HEK293 (cell line): Measurements from ENCODE around the gene PRMT1.
A peak's percentile ranks its signal among the peaks of the same experiment; 100 is the strongest.

Source experiments
- CTCF ChIA-PET: fragments of 350-600 bp; formaldehyde crosslinking; extraction: SDS; loops from one replicate; lab custom pipeline; 2021; ENCODE audit warnings: antibody characterized with exemption; lab: Yijun Ruan, JAX
- POLR2A ChIA-PET: fragments of 300-600 bp; formaldehyde crosslinking; extraction: SDS; loops from one replicate; lab custom pipeline; 2020; ENCODE audit warnings: antibody characterized with exemption, inconsistent platforms; lab: Yijun Ruan, JAX
- H3K27ac ChIP-seq: fragments of 200-500 bp; sonication (Bioruptor generic); 2 replicates; pipeline ENCODE4 v1.5.1; 2014; ENCODE audit warnings: low read depth, low read length, control low read depth, inconsistent platforms; ENCODE audit errors: extremely low read depth
- H3K36me3 ChIP-seq, 2 experiments: fragments of 200-500 bp in 1 of 2; sonication (Bioruptor generic) in 1 of 2; 1 replicate in 1 of 2; 2 replicates in 1 of 2; pipeline ENCODE4 v1.5.1; 2014 to 2017; ENCODE audit warnings: inconsistent platforms in 2 of 2, low read length in 2 of 2; ENCODE audit not compliant: control insufficient read depth in 2 of 2, insufficient read depth in 1 of 2
- H3K4me1 ChIP-seq: fragments of 200-500 bp; sonication (Bioruptor generic); 2 replicates; pipeline ENCODE4 v1.5.1; 2014; ENCODE audit warnings: mild to moderate bottlenecking, low read length, inconsistent platforms; ENCODE audit not compliant: control insufficient read depth, insufficient read depth
- H3K4me3 ChIP-seq: 2 replicates; pipeline ENCODE4 v1.5.1; 2011; ENCODE audit warnings: low read depth, mild to moderate bottlenecking, control low read depth, low read length, moderate library complexity
- H3K9me3 ChIP-seq: fragments of 200-500 bp; sonication (Bioruptor generic); 2 replicates; pipeline ENCODE4 v1.5.1; 2014; ENCODE audit warnings: low read depth, low read length, inconsistent platforms; ENCODE audit not compliant: control insufficient read depth, insufficient read depth
- BCL11A ChIP-seq: fragments of 450-650 bp; formaldehyde crosslinking; IDR thresholded peaks from 2 replicates; pipeline ENCODE4 v1.5.1; 2016; ENCODE audit warnings: low read depth, missing biosample characterization, missing genetic modification characterization
- BCL11B ChIP-seq: fragments of 450-650 bp; formaldehyde crosslinking; IDR thresholded peaks from 2 replicates; pipeline ENCODE4 v1.5.1; 2016; ENCODE audit warnings: low read depth, missing biosample characterization, missing genetic modification characterization
- HIC1 ChIP-seq: fragments of 450-650 bp; formaldehyde crosslinking; IDR thresholded peaks from 2 replicates; pipeline ENCODE4 v1.5.1; 2016; ENCODE audit warnings: missing biosample characterization, missing genetic modification characterization
- IKZF3 ChIP-seq: fragments of 450-650 bp; IDR thresholded peaks from 2 replicates; pipeline ENCODE4 v1.5.0; 2018; ENCODE audit warnings: missing biosample characterization, mild to moderate bottlenecking, missing genetic modification characterization, moderate library complexity
- MZF1 ChIP-seq: fragments of 450-650 bp; formaldehyde crosslinking; IDR thresholded peaks from 2 replicates; pipeline ENCODE4 v1.5.1; 2017; ENCODE audit warnings: missing biosample characterization, missing genetic modification characterization, borderline replicate concordance
- SP2 ChIP-seq: fragments of 450-650 bp; formaldehyde crosslinking; IDR thresholded peaks from 2 replicates; pipeline ENCODE4 v1.5.1; 2016; ENCODE audit warnings: missing biosample characterization, missing genetic modification characterization
- ZBTB10 ChIP-seq: fragments of 450-650 bp; formaldehyde crosslinking; IDR thresholded peaks from 2 replicates; pipeline ENCODE4 v1.5.1; 2016; ENCODE audit warnings: missing biosample characterization, missing genetic modification characterization
- ZIC2 ChIP-seq: fragments of 450-650 bp; formaldehyde crosslinking; IDR thresholded peaks from 2 replicates; pipeline ENCODE4 v1.5.1; 2016; ENCODE audit warnings: missing biosample characterization, missing genetic modification characterization
- ZNF10 ChIP-seq: fragments of 450-650 bp; formaldehyde crosslinking; IDR thresholded peaks from 2 replicates; pipeline ENCODE4 v1.5.1; 2017; ENCODE audit warnings: missing biosample characterization, missing genetic modification characterization
- ZNF23 ChIP-seq: fragments of 450-650 bp; formaldehyde crosslinking; IDR thresholded peaks from 2 replicates; pipeline ENCODE4 v1.5.1; 2016; ENCODE audit warnings: missing biosample characterization, missing genetic modification characterization, borderline replicate concordance
- ZNF335 ChIP-seq: fragments of 450-650 bp; formaldehyde crosslinking; conservative IDR thresholded peaks from 2 replicates; pipeline ENCODE4 v1.5.1; 2016; ENCODE audit warnings: missing biosample characterization, missing genetic modification characterization
- ZNF404 ChIP-seq: fragments of 450-650 bp; formaldehyde crosslinking; IDR thresholded peaks from 2 replicates; pipeline ENCODE4 v1.5.1; 2017; ENCODE audit warnings: missing biosample characterization, missing genetic modification characterization
- ZNF433 ChIP-seq: fragments of 450-650 bp; formaldehyde crosslinking; IDR thresholded peaks from 2 replicates; pipeline ENCODE4 v1.5.1; 2016; ENCODE audit warnings: missing biosample characterization, missing genetic modification characterization, low read depth
- ZNF530 ChIP-seq: fragments of 450-650 bp; formaldehyde crosslinking; IDR thresholded peaks from 2 replicates; pipeline ENCODE4 v1.5.1; 2016; ENCODE audit warnings: low read depth, missing biosample characterization, missing genetic modification characterization
- ZNF561 ChIP-seq: fragments of 450-650 bp; IDR thresholded peaks from 2 replicates; pipeline ENCODE4 v1.5.1; 2018; ENCODE audit warnings: missing biosample characterization, missing genetic modification characterization, borderline replicate concordance
- ZNF658 ChIP-seq: fragments of 450-650 bp; formaldehyde crosslinking; IDR thresholded peaks from 2 replicates; pipeline ENCODE4; 2016; ENCODE audit warnings: missing biosample characterization, missing genetic modification characterization
- ZNF707 ChIP-seq: fragments of 450-650 bp; formaldehyde crosslinking; IDR thresholded peaks from 2 replicates; pipeline ENCODE4 v1.5.1; 2016; ENCODE audit warnings: missing biosample characterization, missing genetic modification characterization
- ZNF76 ChIP-seq: fragments of 450-650 bp; formaldehyde crosslinking; IDR thresholded peaks from 2 replicates; pipeline ENCODE4; 2016; ENCODE audit warnings: low read depth, missing biosample characterization, missing genetic modification characterization, borderline replicate concordance
- ZNF792 ChIP-seq: fragments of 450-650 bp; formaldehyde crosslinking; IDR thresholded peaks from 2 replicates; pipeline ENCODE4 v1.5.1; 2016; ENCODE audit warnings: missing biosample characterization, missing genetic modification characterization
- ZSCAN18 ChIP-seq: fragments of 450-650 bp; formaldehyde crosslinking; IDR thresholded peaks from 2 replicates; pipeline ENCODE4 v1.5.1; 2016; ENCODE audit warnings: missing biosample characterization, missing genetic modification characterization
- ZXDB ChIP-seq: fragments of 450-650 bp; formaldehyde crosslinking; IDR thresholded peaks from 2 replicates; pipeline ENCODE4 v1.5.1; 2016; ENCODE audit warnings: missing biosample characterization, missing genetic modification characterization
- TF ChIP-seq, protein P1 (sequence below): fragments of 450-650 bp; formaldehyde crosslinking; IDR thresholded peaks from 2 replicates; pipeline ENCODE4 v1.5.1; 2016; ENCODE audit warnings: missing biosample characterization, missing genetic modification characterization, borderline replicate concordance
- TF ChIP-seq, protein P2 (sequence below): fragments of 450-650 bp; formaldehyde crosslinking; IDR thresholded peaks from 2 replicates; pipeline ENCODE4 v1.5.1; 2017; ENCODE audit warnings: missing biosample characterization, missing genetic modification characterization

The PRMT1 gene

DNA sequence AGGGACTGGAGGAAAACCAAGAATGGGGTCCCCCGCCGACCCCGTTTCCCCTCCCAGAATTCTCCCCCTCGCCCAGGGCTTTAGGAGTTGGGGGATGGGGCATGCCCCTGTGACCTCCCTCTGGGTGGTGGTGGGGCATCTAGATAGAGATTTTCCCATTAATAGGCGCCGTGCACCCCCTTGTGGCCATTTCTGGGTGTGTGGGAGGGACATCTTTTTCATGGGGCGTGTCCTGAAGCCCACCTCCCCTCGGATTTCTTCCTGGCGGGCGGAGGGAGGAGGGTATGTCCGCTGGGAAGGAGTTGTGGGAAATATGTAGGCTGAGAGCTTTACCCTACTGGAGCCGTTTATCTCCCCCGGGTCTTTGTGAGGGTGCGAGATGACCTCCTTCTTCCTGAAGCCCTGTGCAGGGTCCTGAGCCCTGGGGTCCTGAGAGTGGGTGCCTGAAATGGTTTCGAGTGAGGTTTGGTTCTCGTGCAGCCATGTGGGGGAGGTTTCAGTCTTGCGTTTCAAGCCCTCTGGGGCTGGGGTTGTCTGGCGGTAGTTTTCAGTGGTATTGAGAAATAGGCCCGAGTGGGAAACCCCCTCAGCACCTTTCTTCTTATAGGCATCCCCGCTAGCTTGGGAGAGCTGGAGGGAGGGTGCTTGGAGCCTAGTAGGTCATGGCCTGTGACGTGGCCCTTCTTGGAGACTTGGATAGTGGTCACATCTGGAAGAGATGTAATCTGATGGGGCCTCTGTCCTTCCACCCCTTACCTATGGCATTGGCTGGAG lies 1.0 kb downstream of the PRMT1 start:
- peak overlapping the region; percentile 94 for H3K27ac ChIP-seq
- CTCF ChIA-PET: interaction anchor here (0.6 to 4.4 kb wide), 16 partner anchors 10 to 353 kb away, joined by 3 to 27 read pairs (median 4); partner anchors contain the start of genes BCL2L12, IRF3 and RRAS
- peak overlapping the region; percentile 76 for H3K4me3 ChIP-seq
- POLR2A ChIA-PET: interaction anchor here (0.6 to 3.8 kb wide), 5 partner anchors 16 to 251 kb away, joined by 7 to 56 read pairs (median 26); partner anchors contain the start of genes ATF5, NUP62, PRR12 and RRAS
- H3K4me1 ChIP-seq: peaks cover 17% of the 10 kb centered on the region
- no peaks in the 10 kb centered on the region for H3K9me3 ChIP-seq
- H3K36me3 ChIP-seq: peaks cover 26 to 30% of the 10 kb centered on the region in 2 experiments
- 0 out of 2 replicates have a peak, but pooled peaks have one; percentile 12 for TF ChIP-seq BCL11A (tag by site-specific recombination)
- TF ChIP-seq, protein P1, sequence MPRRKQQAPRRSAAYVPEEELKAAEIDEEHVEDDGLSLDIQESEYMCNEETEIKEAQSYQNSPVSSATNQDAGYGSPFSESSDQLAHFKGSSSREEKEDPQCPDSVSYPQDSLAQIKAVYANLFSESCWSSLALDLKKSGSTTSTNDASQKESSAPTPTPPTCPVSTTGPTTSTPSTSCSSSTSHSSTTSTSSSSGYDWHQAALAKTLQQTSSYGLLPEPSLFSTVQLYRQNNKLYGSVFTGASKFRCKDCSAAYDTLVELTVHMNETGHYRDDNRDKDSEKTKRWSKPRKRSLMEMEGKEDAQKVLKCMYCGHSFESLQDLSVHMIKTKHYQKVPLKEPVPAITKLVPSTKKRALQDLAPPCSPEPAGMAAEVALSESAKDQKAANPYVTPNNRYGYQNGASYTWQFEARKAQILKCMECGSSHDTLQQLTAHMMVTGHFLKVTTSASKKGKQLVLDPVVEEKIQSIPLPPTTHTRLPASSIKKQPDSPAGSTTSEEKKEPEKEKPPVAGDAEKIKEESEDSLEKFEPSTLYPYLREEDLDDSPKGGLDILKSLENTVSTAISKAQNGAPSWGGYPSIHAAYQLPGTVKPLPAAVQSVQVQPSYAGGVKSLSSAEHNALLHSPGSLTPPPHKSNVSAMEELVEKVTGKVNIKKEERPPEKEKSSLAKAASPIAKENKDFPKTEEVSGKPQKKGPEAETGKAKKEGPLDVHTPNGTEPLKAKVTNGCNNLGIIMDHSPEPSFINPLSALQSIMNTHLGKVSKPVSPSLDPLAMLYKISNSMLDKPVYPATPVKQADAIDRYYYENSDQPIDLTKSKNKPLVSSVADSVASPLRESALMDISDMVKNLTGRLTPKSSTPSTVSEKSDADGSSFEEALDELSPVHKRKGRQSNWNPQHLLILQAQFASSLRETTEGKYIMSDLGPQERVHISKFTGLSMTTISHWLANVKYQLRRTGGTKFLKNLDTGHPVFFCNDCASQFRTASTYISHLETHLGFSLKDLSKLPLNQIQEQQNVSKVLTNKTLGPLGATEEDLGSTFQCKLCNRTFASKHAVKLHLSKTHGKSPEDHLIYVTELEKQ: no peak
- no peak for TF ChIP-seq ZNF10 (tag by site-specific recombination)
- peak; percentile 89 for TF ChIP-seq HIC1
- TF ChIP-seq ZBTB10 (tag by site-specific recombination): peak; percentile 38; the same call in 1 of the 2 replicates
- no peak for TF ChIP-seq ZNF792
- TF ChIP-seq ZNF404: no peak
- TF ChIP-seq ZNF433: no peak
- peak; percentile 82 for TF ChIP-seq BCL11B (tag by site-specific recombination)
- no peak for TF ChIP-seq ZNF658
- peak; percentile 15; the same call in 1 of the 2 replicates for TF ChIP-seq ZXDB (tag by site-specific recombination)
- peak; percentile 60 for TF ChIP-seq ZNF76 (tag by site-specific recombination)
- no peak for TF ChIP-seq ZNF707 (tag by site-specific recombination)
- TF ChIP-seq ZNF530: no peak
- peak; percentile 19; the same call in 1 of the 2 replicates for TF ChIP-seq SP2
- no peak for TF ChIP-seq MZF1 (tag by site-specific recombination)
- TF ChIP-seq ZNF561 (tag by site-specific recombination): no peak
- peak; percentile 94 for TF ChIP-seq ZNF335 (tag by site-specific recombination)
- TF ChIP-seq, protein P2, sequence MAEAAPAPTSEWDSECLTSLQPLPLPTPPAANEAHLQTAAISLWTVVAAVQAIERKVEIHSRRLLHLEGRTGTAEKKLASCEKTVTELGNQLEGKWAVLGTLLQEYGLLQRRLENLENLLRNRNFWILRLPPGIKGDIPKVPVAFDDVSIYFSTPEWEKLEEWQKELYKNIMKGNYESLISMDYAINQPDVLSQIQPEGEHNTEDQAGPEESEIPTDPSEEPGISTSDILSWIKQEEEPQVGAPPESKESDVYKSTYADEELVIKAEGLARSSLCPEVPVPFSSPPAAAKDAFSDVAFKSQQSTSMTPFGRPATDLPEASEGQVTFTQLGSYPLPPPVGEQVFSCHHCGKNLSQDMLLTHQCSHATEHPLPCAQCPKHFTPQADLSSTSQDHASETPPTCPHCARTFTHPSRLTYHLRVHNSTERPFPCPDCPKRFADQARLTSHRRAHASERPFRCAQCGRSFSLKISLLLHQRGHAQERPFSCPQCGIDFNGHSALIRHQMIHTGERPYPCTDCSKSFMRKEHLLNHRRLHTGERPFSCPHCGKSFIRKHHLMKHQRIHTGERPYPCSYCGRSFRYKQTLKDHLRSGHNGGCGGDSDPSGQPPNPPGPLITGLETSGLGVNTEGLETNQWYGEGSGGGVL (tag by site-specific recombination): no peak
- no peak for TF ChIP-seq ZSCAN18 (tag by site-specific recombination)
- peak; percentile 40 for TF ChIP-seq IKZF3
- TF ChIP-seq ZIC2: peak; percentile 11; the same call in 1 of the 2 replicates
- TF ChIP-seq ZNF23 (tag by site-specific recombination): no peak
